HG03060 (cell line): ENCODE data around the gene DEFB124.
"Not testable (repeated sequence)": the region's sequence is repeated elsewhere in the genome, so short reads cannot be mapped to it uniquely, and the experiment has no call there.

Experiments
- ATAC-seq: cut with Tn5 transposase; IDR thresholded peaks from one replicate; pipeline ENCODE4 v1.9.1; 2021; ENCODE audit warnings: low read depth, moderate number of reproducible peaks; ENCODE audit not compliant: unreplicated experiment

The DEFB124 gene

DNA sequence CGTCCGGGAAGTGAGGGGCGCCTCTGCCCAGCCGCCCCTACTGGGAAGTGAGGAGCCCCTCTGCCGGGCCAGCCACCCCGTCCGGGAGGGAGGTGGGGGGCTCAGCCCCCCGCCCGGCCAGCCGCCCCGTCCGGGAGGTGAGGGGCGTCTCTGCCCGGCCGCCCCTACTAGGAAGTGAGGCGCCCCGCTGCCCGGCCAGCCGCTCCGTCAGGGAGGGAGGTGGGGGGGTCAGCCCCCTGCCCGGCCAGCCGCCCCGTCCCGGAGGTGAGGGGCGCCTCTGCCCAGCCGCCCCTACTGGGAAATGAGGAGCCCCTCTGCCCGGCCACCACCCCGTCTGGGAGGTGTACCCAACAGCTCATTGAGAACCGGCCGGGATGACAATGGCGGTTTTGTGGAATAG lies 47.4 kb downstream of the DEFB124 start:
- ATAC-seq = not testable (repeated sequence)

DNA sequence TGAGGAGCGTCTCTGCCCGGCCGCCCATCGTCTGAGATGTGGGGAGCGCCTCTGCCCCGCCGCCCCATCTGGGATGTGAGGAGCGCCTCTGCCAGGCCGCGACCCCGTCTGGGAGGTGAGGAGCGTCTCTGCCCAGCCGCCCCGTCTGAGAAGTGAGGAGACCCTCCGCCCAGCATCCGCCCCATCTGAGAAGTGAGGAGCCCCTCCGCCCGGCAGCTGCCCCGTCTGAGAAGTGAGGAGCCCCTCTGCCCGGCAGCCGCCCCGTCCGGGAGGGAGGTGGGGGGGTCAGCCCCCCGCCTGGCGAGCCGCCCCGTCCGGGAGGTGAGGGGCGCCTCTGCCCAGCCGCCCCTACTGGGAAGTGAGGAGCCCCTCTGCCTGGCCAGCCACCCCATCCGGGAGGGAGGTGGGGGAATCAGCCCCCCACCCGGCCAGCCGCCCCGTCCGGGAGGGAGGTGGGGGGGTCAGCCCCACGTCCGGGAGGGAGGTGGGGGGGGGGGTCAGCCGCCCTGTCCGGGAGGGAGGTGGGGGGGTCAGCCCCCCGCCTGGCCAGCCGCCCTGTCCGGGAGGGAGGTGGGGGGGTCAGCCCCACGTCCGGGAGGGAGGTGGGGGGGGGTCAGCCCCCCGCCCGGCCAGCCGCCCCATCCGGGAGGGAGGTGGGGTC lies 47.9 kb downstream of the DEFB124 start:
- not testable (repeated sequence) for ATAC-seq

DNA sequence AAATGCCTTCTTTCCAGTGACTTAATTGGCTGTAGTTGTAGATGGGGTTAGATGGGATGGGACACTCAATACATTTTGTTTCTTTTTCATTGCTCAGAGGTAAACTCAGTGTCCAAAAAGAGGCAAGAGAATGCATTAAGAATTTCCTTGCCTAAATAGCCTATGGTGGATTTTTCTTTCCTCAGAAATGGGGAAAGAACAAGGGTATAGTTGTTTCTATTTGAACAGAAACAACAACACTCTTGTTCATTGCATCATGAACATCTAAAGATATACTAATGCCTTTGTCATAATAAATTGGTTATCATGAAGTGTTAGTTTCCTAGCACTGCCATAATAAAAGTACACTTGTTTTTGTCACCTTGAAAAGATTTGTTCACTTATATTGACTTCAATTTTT lies 49.1 kb downstream of the DEFB124 start:
- no peak for ATAC-seq

DNA sequence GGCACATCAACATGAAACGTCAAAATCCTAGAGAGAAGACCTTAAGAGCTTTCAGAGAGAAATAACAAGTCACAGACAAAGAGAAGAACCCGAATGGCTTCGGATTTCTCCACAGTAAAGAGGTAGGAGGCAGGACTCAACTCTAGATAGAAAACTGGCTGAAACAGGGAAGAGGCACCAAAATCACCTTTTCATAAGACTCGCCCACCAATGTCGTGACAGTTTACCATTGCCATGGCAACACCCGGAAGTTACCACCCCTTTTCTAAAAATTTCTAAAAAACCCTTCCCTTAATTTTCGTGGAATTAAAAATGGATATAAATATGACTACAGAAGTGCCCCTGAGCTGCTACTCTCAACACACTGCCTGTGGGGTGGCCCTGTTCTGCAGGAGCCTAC lies 56.6 kb downstream of the DEFB124 start:
- ATAC-seq = no peak

DNA sequence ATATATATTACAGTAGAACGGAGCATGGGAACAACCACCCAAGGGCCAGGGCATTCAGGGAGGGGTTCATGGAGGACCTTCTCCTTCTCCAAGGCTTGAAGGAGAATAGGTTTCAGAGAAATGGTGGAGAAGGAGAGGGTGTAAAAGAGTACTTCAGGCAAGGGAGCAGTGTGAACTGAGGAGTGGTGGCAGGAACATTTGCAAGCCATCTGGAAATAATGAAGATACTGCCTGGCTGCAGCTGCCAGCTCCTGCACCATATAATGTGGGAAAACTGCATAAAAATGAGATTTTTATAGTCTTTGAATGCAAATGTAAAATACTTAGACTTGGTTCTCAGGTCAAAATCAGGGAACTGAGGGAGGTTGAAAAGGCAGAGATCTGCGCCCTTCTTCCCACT lies 59.3 kb downstream of the DEFB124 start:
- ATAC-seq = no peak
